ENCODE results near the gene GRIN1.

The GRIN1 gene

GRCh38 chr9:137138722-137139467 lies at the start of gene GRIN1:
TSS of gene GRIN1 (plus strand) at chr9:137139154. CDS start at chr9:137139487, 333 bp downstream.
- DNase-seq (ENCODE audit: low read depth in 2 of 2) = no peak

DNA sequence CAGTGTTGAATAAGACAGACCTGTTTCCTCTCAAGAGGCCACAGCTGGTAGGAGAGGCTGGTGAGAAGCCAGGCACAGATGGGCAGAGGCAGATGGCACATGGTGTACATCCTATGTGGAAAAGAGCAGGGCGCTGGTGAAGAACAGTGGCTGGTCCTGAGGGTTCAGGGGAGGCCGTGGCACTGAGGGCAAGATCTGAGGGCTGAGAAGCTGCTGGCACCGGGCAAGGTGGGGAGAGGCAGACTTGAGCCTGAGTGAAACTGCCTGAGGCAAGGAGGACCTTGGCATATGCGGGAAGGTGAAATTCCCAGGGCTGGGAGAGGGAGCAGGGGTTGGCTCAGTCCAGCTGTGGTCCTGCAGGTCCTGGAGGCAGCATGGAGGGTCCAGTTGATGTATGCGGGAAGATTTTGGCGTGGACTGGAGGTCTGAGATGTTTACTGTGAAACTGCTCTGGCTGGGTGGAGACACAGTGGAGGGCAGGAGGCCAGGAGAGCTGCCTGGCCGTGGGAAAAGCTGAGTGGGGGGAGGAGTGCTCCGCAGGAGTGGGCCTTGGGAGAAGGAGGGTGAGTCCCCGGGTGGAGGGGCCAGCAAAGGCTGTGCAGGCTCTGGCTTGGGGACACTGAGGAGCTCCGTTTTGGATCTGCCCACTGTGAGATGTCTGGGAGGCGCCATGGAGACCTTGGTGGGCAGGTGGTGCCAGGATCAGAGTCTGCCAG lies 49.6 kb upstream of the GRIN1 start:
- DNase-seq (ENCODE audit: low read depth in 2 of 2) = no peak

DNA sequence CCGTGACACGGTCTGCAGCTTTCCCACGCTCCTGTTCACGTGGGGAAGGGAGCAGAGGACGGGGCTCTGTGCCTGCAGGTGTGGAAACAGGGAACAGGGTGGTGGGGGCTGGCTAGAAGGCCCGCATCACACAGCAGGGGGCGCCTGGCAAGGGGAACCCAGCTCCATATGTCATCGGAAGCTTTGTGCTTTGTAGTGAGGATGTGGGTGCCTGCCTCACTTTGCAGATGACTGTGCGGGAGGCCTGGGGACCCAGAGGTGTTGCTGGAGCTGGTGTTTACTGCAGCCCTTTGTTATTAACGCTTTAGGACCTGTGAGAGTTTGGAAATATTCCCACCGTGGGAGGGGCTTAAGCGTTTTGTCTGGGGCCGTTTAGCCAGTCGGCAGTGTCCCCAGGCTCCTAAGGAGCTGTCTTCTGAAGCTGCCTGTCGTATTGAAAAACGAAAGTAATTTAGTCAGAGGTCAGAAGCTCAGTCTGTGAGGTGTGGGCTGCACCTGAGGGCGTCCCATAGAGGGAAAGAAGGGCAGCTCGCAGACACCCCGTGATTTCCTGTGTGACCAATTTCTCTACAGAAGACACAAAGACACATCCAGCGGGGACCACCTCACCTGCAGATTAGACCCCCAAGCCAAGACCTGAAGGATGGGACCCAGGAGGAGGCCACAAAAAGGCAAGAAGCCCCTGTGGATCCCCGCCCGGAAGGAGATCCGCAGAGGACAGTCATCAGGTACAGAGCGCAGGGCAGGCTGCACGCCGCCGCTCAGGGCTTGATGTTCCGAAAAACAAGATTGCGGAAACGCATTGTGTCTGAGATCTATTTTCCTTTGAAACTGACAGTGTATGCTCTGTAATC lies 43.1 kb upstream of the GRIN1 start:
- DNase-seq (ENCODE audit: low read depth in 2 of 2) = peak; percentile 60 to 73

DNA sequence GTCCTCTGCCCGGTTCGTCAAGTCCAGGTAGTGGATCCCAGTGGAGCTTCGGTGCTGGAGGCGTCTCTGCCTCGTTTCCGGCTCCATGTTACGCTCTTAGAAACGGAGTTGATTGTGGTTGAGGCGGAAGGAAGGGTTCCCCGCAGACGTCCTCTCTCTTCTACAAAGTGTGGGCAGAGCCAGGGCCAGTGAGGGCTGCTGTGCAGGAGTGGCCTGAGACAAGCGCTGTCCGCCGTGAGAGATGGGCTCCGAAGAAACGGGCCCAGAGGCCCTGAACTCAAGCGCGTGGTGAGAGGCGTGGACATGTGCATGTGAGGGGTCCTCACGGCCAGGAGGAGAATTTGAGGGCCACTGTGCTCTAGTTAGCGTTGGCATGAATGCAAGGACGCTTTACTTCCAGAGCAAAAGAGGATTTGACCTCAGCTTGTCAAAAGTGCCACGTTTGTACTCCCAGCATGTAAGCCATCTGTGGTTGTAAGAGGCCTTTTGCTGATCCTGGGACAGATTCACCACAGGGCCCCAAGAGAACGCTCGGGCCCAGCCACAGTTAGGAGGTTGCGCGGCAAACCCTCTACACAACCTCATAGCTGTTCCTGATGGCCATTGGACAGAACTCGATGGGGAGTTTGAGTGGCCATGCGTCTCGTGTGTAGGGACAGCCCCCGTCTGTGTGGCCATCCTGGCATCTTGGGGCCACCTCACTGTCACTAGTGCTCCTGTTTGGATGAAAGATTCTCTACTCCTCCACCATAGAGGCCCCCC lies 42.0 kb upstream of the GRIN1 start:
- DNase-seq (ENCODE audit: low read depth in 2 of 2) = no peak

DNA sequence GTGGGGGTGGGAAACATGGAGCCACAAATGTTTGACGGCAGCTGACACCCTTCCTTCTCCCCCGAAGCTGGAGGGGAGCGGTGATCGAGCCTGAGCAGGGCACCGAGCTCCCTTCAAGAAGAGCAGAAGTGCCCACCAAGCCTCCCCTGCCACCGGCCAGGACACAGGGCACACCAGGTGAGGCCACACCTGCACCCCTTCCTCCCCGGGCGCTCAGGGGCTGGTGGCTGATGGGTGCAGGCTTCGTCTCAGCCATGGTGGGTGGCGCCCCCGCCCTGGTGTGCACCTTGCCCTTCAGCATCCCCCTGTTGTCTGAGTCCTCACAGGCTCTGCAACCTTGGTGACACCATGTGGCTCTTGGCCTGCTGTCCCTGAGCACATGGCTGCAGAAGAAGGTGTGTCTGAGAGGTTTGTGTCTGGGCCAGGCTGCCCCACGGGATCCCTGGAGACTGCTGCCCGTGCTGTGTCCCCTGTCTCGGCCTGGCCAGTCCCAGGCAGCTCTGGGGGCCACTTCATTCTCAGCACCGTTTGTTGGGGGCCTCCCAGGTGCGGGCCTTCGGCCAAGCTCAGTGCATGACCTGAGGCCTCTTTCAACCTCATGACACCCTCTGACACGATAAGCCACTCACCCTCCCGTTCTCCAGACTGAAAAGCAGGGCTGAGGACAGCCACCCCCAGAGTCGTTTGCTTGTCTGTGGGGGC lies 41.0 kb upstream of the GRIN1 start:
- no peak for DNase-seq (ENCODE audit: low read depth in 2 of 2)

DNA sequence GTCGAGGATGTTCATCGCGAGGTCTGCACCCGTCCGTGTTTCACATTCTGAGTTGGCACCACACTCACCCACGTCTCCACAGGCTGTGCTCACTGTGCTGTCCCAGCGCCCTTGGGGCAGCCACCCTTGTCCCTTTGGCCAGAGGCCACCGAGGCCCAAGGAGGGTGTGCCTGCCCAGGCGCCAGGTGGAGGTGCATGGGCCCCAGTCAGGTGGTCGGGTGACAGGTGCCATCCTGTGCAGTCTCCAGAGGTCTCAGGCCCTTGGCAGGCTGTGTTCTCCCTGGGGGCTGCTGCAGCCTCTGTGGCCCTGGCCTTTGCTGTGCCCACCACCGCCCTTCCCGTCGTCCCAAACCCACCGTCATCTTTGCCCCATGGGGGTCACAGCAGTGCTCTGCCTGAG lies 39.7 kb upstream of the GRIN1 start:
- DNase-seq (ENCODE audit: low read depth in 2 of 2) = no peak

DNA sequence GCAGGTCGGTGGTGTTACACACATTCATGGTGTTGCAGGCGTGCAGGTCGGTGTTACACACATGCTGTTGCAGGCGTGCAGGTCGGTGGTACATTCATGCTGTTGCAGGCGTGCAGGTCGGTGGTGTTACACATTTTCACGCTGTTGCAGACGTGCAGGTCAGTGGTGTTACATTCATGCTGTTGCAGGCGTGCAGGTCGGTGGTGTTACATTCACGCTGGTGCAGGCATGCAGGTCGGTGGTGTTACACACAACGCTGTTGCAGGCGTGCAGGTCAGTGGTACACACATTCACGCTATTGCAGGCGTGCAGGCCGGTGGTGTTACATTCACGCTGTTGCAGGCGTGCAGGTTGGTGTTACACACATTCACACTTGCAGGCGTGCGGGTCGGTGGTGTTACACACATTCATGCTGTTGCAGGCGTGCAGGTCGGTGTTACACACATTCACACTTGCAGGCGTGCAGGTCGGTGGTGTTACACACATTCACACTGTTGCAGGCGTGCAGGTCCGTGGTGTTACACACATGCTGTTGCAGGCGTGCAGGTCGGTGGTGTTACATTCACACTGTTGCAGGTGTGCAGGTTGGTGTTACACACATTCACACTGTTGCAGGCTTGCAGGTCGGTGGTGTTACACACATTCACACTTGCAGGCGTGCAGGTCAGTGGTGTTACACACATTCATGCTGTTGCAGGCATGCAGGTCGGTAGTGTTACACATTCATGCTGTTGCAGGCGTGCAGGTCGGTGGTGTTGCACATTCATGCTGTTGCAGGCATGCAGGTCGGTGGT lies 35.6 kb upstream of the GRIN1 start:
- no peak for DNase-seq (ENCODE audit: low read depth in 2 of 2)

DNA sequence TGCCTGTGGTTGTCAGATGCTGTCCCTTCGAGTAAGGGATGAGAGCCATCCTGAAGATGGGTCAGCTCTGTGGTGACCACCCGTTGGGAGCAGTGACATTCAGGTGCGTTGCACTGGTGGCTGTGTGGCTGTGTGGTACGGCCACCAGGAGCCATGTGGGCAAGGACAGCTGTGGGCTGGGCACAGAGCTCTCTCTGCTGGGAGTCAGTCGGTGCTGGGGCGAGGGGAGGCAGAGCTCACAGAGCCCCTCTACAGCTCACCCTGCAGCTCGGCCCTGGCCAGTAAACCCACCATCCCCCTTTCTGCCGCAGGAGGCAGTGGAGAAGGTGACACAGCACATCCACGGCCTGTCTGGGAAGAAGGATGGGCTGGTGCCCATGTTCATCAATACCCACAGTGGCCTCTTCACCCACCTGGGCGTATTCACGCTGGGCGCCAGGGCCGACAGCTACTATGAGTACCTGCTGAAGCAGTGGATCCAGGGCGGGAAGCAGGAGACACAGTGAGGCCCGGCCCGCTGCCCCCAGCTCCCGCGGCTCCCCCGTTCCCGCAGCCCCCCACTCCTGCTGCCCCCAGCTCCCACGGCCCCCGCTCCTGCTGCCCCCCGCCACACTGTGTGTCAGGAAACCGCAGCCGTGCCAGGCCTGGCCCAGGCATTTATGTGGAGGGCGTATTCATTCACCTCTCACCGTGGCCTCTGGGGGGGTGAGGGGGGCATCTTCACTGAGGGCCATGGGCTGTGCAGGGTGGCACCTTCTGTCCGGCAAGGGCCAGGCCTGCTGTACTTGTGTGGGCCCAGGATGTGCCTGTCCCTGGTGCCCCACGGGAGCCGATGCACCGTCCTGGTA lies 32.9 kb upstream of the GRIN1 start:
- no peak for DNase-seq (ENCODE audit: low read depth in 2 of 2)

GRCh38 chr9:137106662-137107250 lies 32.2 kb upstream of the GRIN1 start:
- no peak for DNase-seq (ENCODE audit: low read depth in 2 of 2)

DNA sequence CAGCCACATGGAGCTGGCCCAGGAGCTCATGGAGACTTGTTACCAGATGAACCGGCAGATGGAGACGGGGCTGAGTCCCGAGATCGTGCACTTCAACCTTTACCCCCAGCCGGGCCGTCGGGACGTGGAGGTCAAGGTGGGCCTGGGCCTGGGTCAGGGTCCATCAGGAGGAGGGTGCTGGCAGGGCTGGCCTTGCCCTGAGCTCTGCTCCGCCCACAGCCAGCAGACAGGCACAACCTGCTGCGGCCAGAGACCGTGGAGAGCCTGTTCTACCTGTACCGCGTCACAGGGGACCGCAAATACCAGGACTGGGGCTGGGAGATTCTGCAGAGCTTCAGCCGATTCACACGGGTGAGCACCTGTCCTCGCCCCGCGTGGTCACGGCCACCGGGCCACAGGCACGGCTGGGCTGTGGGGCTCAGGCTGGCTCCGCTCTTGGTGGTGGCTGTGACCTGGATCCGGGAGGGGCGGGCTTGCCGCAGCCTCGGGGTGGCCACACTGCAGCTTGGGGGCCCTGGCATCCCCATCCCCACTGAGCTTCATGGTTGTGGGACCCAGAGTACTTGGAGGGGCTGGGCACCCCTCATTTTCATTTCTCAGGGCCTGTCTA lies 31.5 kb upstream of the GRIN1 start:
- DNase-seq (ENCODE audit: low read depth in 2 of 2) = no peak

- no peak for DNase-seq (ENCODE audit: low read depth in 2 of 2)
Measured at GRCh38 chr9:137107982-137108381, 31.0 kb upstream of the GRIN1 start.

DNA sequence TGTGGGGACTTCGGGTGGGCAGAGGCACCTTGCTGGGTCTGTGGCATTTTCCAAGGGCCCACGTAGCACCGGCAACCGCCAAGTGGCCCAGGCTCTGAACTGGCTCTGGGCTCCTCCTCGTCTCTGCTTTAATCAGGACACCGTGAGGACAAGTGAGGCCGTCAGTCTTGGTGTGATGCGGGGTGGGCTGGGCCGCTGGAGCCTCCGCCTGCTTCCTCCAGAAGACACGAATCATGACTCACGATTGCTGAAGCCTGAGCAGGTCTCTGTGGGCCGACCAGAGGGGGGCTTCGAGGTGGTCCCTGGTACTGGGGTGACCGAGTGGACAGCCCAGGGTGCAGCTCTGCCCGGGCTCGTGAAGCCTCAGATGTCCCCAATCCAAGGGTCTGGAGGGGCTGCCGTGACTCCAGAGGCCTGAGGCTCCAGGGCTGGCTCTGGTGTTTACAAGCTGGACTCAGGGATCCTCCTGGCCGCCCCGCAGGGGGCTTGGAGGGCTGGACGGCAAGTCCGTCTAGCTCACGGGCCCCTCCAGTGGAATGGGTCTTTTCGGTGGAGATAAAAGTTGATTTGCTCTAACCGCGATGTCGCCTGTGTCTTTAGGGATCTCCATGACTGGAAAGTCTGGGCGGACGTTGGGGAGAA lies 30.2 kb upstream of the GRIN1 start:
- DNase-seq (ENCODE audit: low read depth in 2 of 2) = no peak

GRCh38 chr9:137109250-137110146 lies 29.5 kb upstream of the GRIN1 start:
- no peak for DNase-seq (ENCODE audit: low read depth in 2 of 2)

DNA sequence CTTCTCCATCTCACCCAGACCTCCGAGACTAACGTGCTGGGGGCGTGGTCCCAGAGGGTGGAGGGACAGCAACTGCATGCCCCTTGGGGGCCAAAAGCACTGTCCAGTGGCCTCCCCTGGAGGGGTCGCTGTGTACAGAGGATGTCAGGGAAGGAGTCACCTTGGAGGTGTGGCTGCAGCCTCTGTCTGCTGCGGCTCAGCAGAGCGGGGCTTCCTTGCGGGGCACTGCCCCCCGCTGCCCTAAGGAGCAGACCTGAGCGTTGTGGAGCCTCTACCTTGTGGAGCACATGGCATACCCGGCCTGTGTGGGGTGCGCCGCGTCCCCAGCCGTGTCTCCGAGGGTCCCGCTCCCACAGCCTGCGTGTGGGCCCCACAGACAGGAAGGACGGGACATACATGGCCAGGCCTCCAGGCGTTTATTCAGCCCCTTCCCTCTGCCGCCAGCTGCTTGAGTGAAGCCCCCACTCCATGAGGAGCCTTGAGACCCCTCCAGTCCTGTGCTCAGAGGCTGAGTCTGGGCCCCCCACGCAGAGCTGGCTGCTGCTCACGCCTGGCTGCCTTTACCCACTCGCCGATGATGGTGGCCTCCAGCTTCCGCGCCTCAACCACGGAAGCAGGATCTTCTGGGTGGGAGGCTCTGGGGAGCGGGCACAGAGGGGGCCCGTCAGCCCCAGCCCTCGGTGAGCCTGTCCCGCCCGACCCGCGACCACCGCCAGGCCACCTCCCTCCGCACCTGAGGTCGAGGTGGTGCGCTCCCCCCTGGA lies 28.6 kb upstream of the GRIN1 start:
- DNase-seq (ENCODE audit: low read depth in 2 of 2) = no peak

GRCh38 chr9:137110911-137111787 lies 27.8 kb upstream of the GRIN1 start:
- no peak for DNase-seq (ENCODE audit: low read depth in 2 of 2)
